ENCODE results near the gene LOXL4. TPM values are rescaled to one million over a fixed set of nuclear protein-coding genes. Genes with fewer than 3 reads are reported as not detected.

LOXL4 gene
- polyA plus RNA-seq, 1 donor, result 4.0 TPM

GRCh38 chr10:98273057-98273850 lies 5.3 kb upstream of the LOXL4 start:
- H3K9me3 ChIP-seq (ENCODE audit: control insufficient read depth, low read depth, low read length), result no peaks in the 10 kb centered on the region
- H3K4me1 ChIP-seq (ENCODE audit: control insufficient read depth, insufficient read depth, low read length), result no peaks in the 10 kb centered on the region
- 33% methylated on average over 1 of the region's 9 CpGs for WGBS (ENCODE audit: insufficient coverage, low lambda C conversion rate)
- DNase-seq, result no peak
- H3K4me3 ChIP-seq (ENCODE audit: low read length), result no peak overlapping the region
- H3K27ac ChIP-seq (ENCODE audit: low read length), result no peak overlapping the region
- peaks cover 38% of the 10 kb centered on the region for H3K27me3 ChIP-seq (ENCODE audit: control insufficient read depth, insufficient read depth, low read length)
- no peaks in the 10 kb centered on the region for H3K36me3 ChIP-seq (ENCODE audit: control insufficient read depth, insufficient read depth, low read length)

GRCh38 chr10:98272656-98273055 lies 4.7 kb upstream of the LOXL4 start:
- H3K4me3 ChIP-seq (ENCODE audit: low read length), result no peak overlapping the region
- WGBS (ENCODE audit: insufficient coverage, low lambda C conversion rate), result 100% methylated on average over 1 of the region's 10 CpGs

GRCh38 chr10:98272245-98272644 lies 4.3 kb upstream of the LOXL4 start:
- no peak overlapping the region for H3K27ac ChIP-seq (ENCODE audit: low read length)
- WGBS (ENCODE audit: insufficient coverage, low lambda C conversion rate), result no CpG with 5 or more reads among the region's 8 CpGs
- peaks cover 45% of the 10 kb centered on the region for H3K27me3 ChIP-seq (ENCODE audit: control insufficient read depth, insufficient read depth, low read length)
- H3K4me3 ChIP-seq (ENCODE audit: low read length), result no peak overlapping the region
- H3K4me1 ChIP-seq (ENCODE audit: control insufficient read depth, insufficient read depth, low read length), result no peaks in the 10 kb centered on the region
- DNase-seq, result no peak
- no peaks in the 10 kb centered on the region for H3K36me3 ChIP-seq (ENCODE audit: control insufficient read depth, insufficient read depth, low read length)
- no peaks in the 10 kb centered on the region for H3K9me3 ChIP-seq (ENCODE audit: control insufficient read depth, low read depth, low read length)

More at GRCh38 chr10:98272656-98273055, 4.7 kb upstream of the LOXL4 start:
- Histone ChIP-seq H3K9me3 (ENCODE audit: control insufficient read depth, low read depth, low read length) (no peaks in the 10 kb centered on the region), H3K36me3 (ENCODE audit: control insufficient read depth, insufficient read depth, low read length) (no peaks in the 10 kb centered on the region), H3K4me1 (ENCODE audit: control insufficient read depth, insufficient read depth, low read length) (no peaks in the 10 kb centered on the region), H3K27ac (ENCODE audit: low read length) (no peak overlapping the region), H3K27me3 (ENCODE audit: control insufficient read depth, insufficient read depth, low read length) (peaks cover 41% of the 10 kb centered on the region)
- DNase-seq, result no peak

GRCh38 chr10:98270786-98271185 lies 2.8 kb upstream of the LOXL4 start:
- no peaks in the 10 kb centered on the region for H3K36me3 ChIP-seq (ENCODE audit: control insufficient read depth, insufficient read depth, low read length)
- no peak overlapping the region for H3K4me3 ChIP-seq (ENCODE audit: low read length)
- peaks cover 60% of the 10 kb centered on the region for H3K27me3 ChIP-seq (ENCODE audit: control insufficient read depth, insufficient read depth, low read length)
- no CpG with 5 or more reads among the region's 2 CpGs for WGBS (ENCODE audit: insufficient coverage, low lambda C conversion rate)
- DNase-seq, result no peak
- no peaks in the 10 kb centered on the region for H3K9me3 ChIP-seq (ENCODE audit: control insufficient read depth, low read depth, low read length)
- no peaks in the 10 kb centered on the region for H3K4me1 ChIP-seq (ENCODE audit: control insufficient read depth, insufficient read depth, low read length)
- no peak overlapping the region for H3K27ac ChIP-seq (ENCODE audit: low read length)

- WGBS (ENCODE audit: insufficient coverage, low lambda C conversion rate), result 92% methylated on average over 2 of the region's 10 CpGs
- Histone ChIP-seq H3K27ac (ENCODE audit: low read length) (no peak overlapping the region), H3K27me3 (ENCODE audit: control insufficient read depth, insufficient read depth, low read length) (peaks cover 60% of the 10 kb centered on the region), H3K4me1 (ENCODE audit: control insufficient read depth, insufficient read depth, low read length) (no peaks in the 10 kb centered on the region), H3K9me3 (ENCODE audit: control insufficient read depth, low read depth, low read length) (no peaks in the 10 kb centered on the region), H3K4me3 (ENCODE audit: low read length) (no peak overlapping the region), H3K36me3 (ENCODE audit: control insufficient read depth, insufficient read depth, low read length) (no peaks in the 10 kb centered on the region)
- DNase-seq, result no peak
These were observed 2.2 kb upstream of the LOXL4 start for GRCh38 chr10:98270073-98270740.

- no peak overlapping the region for H3K4me3 ChIP-seq (ENCODE audit: low read length)
- H3K4me1 ChIP-seq (ENCODE audit: control insufficient read depth, insufficient read depth, low read length), result no peaks in the 10 kb centered on the region
- peaks cover 64% of the 10 kb centered on the region for H3K27me3 ChIP-seq (ENCODE audit: control insufficient read depth, insufficient read depth, low read length)
- H3K27ac ChIP-seq (ENCODE audit: low read length), result no peak overlapping the region
- no peaks in the 10 kb centered on the region for H3K9me3 ChIP-seq (ENCODE audit: control insufficient read depth, low read depth, low read length)
- no peaks in the 10 kb centered on the region for H3K36me3 ChIP-seq (ENCODE audit: control insufficient read depth, insufficient read depth, low read length)
- no CpG with 5 or more reads among the region's 8 CpGs for WGBS (ENCODE audit: insufficient coverage, low lambda C conversion rate)
- peak in 1 of 2 donors; percentile 26 for DNase-seq
These were observed 1.5 kb upstream of the LOXL4 start for GRCh38 chr10:98269435-98269912.

GRCh38 chr10:98268694-98269431 lies 869 bp upstream of the LOXL4 start:
- peak overlapping the region; percentile 38 for H3K4me3 ChIP-seq (ENCODE audit: low read length)
- no peak overlapping the region for H3K27ac ChIP-seq (ENCODE audit: low read length)
- no peaks in the 10 kb centered on the region for H3K36me3 ChIP-seq (ENCODE audit: control insufficient read depth, insufficient read depth, low read length)
- H3K27me3 ChIP-seq (ENCODE audit: control insufficient read depth, insufficient read depth, low read length), result peaks cover 67% of the 10 kb centered on the region
- H3K9me3 ChIP-seq (ENCODE audit: control insufficient read depth, low read depth, low read length), result no peaks in the 10 kb centered on the region
- no peaks in the 10 kb centered on the region for H3K4me1 ChIP-seq (ENCODE audit: control insufficient read depth, insufficient read depth, low read length)
- WGBS (ENCODE audit: insufficient coverage, low lambda C conversion rate), result no CpG with 5 or more reads among the region's 17 CpGs
- no peak for DNase-seq

- Histone ChIP-seq H3K27ac (ENCODE audit: low read length) (no peak overlapping the region), H3K4me1 (ENCODE audit: control insufficient read depth, insufficient read depth, low read length) (no peaks in the 10 kb centered on the region), H3K27me3 (ENCODE audit: control insufficient read depth, insufficient read depth, low read length) (peaks cover 56% of the 10 kb centered on the region), H3K36me3 (ENCODE audit: control insufficient read depth, insufficient read depth, low read length) (no peaks in the 10 kb centered on the region), H3K4me3 (ENCODE audit: low read length) (peak overlapping the region; percentile 37), H3K9me3 (ENCODE audit: control insufficient read depth, low read depth, low read length) (peaks cover 3% of the 10 kb centered on the region)
- 67% methylated on average over 1 of the region's 22 CpGs for WGBS (ENCODE audit: insufficient coverage, low lambda C conversion rate)
- no peak for DNase-seq
These were observed 713 bp downstream of the LOXL4 start for GRCh38 chr10:98267069-98267893.

- H3K36me3 ChIP-seq (ENCODE audit: control insufficient read depth, insufficient read depth, low read length), result no peaks in the 10 kb centered on the region
- H3K27ac ChIP-seq (ENCODE audit: low read length), result no peak overlapping the region
- no peaks in the 10 kb centered on the region for H3K4me1 ChIP-seq (ENCODE audit: control insufficient read depth, insufficient read depth, low read length)
- 80% methylated on average over 1 of the region's 5 CpGs for WGBS (ENCODE audit: insufficient coverage, low lambda C conversion rate)
- H3K27me3 ChIP-seq (ENCODE audit: control insufficient read depth, insufficient read depth, low read length), result peaks cover 51% of the 10 kb centered on the region
- no peak for DNase-seq
- H3K4me3 ChIP-seq (ENCODE audit: low read length), result no peak overlapping the region
- peaks cover 3% of the 10 kb centered on the region for H3K9me3 ChIP-seq (ENCODE audit: control insufficient read depth, low read depth, low read length)
These were observed 1.3 kb downstream of the LOXL4 start for GRCh38 chr10:98266647-98267046.

Data from large intestine (tissue), 3 donors.